Measurements from ENCODE around the gene TTC38. TPM values are rescaled to one million over a fixed set of nuclear protein-coding genes. Genes with fewer than 3 reads are reported as not detected.

Gene TTC38
- 6.5 TPM for total RNA-seq

DNA sequence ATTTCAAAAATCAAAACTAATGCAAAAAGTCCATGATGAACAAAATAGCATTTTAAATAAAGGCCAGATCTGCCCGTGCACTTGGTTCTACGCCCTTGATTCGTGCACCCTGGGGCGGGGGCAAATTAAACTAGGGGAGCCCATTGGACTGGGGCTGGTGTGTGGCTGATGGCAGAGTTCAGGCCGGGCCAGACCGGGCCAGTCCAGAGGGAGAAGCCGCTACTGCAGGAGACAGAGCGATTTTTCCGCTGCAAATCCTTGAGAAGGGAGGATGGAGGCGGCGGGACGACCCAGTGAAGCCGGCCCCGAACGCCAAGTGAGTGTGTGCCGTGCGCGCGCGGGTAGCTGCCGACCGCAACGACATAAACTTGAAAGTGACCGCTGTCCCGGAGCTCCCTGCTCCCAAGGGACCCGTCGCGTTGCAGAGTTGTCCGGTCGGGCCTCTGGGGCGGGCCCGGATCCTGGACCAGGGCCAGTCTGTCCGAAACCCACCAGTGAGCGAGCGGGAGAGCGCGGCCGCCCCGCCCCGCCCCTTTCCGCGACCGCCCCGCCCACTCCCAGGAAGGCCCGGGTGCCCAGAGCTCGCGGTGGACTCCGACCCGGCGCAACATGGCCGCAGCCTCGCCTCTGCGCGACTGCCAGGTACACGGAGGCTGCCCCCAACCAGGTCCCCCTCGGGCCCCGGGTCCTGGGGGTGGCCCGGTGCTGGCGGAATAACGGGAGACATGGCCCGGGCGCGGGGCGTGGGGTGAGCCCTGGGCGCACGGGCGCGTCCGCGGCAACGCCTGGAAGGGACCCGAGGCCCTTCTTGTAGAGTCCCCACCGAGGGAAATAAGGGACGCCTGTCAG, at the start of gene TTC38:
TSS of gene TTC38 (plus strand) at position 578 of the 849 bp plus-strand sequence. CDS start at position 610, 32 bp downstream.
- no peak for FAIRE-seq
- peak; percentile 93 to 97 for DNase-seq (ENCODE audit: low spot score in 2 of 2)

DNA sequence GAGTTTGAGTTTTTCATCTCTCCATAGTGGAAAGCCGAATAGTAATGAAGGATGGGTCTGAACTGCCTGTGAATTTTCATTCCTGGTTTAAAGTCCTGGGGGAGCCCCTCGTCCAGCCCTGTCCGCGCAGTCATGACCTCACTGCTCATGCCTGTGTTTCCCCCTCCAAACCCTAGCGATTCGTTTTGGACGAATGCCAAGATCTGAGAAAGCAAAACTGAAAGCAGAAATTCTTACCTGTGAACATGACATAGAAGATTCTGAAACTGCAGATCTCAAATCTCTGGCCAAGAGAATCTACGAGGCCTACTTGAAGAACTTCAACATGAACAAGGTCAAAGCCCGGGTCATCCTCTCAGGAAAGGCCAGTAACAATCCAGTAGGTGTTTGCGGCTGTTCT, 48.2 kb upstream of the TTC38 start:
- no peak for FAIRE-seq

DNA sequence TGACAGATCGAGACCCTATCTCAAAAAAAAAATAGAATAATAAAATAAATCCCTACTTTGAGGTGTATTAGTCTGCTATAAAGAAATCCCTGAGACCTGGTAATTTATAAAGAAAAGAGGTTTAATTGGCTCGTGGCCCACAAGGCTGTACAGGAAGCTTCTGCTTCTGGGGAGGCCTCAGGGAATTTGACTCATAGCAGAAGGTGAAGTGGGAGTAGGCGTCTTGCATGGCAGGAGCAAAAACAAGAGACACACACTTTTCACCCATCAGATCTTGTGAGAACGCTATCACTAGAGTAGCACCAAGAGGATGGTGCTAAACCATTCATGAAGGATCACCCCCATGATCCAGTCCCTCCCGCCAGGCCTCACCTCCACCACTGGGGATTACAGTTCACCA, 46.9 kb upstream of the TTC38 start:
- FAIRE-seq (no peak), DNase-seq (ENCODE audit: low spot score in 2 of 2) (no peak)

More for the DNA sequence above, 48.2 kb upstream of the TTC38 start:
- no peak for DNase-seq (ENCODE audit: low spot score in 2 of 2)

DNA sequence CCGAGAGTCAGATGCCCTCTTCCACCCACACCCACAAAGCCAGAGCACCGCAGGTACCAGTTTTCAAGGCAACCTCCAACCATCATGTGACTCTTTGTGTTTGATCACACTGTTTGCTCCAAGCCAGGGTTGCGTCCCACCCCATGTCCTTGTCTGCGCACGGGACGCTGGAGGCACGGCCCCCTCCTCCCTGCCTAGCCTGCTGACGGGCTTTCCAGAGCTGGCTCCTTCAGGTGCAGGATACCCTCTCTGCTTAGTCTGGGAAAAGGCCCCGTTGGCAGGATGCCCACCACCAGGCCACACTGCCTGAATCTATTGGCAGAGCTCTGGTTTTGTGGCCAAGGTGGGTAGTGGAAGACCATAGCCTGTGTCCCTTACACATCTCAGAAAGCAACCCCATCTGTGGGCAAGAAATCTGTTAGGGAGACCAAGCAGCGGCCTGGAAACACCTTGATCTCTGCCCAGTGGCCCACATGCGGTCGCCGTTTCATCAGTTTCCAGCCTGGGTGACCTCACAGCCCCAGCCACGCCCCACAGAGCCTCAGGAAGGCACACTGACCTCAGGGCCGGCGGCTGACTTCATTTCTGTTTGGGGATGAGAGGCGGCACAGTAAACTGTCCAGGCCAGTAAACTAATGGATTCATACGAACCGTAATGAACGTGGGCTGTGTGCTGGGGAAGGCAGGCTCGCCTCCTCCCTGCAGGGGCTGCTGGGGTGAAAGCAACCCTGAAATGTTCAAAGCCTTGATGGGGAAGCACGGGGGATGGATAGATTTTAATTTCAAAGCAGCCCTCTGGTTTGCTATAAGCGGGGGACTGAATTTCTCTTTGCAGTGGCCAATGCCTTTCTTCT, 43.5 kb upstream of the TTC38 start:
- FAIRE-seq = no peak
- no peak for DNase-seq (ENCODE audit: low spot score in 2 of 2)

DNA sequence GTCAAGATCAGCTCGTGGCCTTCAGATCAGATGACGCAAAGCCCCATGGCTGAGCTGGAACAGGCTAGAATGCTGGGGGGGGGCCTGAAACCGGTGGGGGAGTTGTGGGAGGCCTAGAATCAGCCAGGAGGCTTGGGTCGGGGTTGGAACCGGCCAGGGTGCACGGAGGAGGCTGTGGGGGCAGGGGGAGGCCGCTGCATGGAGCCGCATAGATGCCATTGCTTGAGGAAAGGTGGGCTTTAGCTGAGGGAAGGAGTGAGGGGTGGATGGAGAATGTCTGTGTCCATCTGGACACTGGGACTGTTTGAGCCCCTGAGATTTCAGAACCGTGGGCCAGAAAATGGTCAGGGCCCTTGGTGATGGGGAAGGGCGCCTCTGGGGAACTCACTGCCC, 42.9 kb upstream of the TTC38 start:
- FAIRE-seq = no peak
- no peak for DNase-seq (ENCODE audit: low spot score in 2 of 2)

DNA sequence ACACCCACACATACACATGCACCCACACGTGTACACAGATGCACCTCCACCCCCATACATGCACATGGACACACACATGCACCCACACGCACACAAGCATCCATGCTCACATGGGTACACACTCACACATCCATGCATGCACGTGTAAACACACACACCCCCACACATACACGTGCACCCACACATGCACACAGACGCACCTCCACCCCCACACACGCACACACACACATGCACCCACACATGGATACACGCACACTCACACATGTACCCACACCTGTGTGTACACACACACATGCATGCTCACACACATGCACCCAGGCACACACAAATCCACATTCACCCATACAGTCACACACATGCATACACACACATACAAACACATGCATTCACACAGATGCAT, 42.2 kb upstream of the TTC38 start:
- FAIRE-seq (no peak), DNase-seq (ENCODE audit: low spot score in 2 of 2) (no peak)

DNA sequence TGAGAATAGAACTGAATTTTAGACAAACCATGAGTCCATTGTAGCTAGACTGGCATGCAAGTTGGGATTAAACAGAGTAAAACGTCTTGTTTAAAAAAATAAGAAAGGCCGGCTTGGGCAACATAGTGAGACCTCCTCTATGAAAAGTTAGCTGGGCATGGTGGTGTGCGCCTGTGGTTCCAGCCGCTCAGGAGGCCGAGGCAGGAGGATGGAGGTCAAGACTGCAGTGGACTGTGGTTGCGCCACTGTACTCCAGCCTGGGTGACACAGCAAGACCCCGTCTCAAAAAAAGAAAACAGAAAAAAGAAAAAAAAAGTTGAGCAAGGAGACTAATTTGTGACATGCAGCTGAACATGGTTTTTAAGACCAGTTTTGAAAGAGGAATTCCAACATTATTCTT, 41.2 kb upstream of the TTC38 start:
- DNase-seq (ENCODE audit: low spot score in 2 of 2) (no peak), FAIRE-seq (no peak)

DNA sequence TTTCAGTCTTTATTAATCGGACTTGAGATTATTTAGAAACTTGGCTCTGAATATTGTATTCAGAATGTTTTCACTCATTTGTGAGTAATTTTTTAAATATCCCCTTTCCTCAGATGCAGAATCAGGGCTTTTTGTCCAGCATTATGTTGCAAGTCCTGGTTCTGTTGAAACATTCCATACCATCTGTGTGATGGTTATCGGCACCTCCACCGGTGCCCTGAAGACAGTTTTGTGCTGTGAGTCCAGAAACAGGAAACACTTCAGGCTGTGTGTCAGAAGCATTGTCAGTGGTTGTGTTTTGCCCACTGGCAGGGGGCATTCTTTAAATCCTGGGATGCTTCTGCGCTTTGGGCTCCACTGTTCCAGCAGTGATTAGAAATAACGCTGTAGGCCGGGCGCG, 38.1 kb upstream of the TTC38 start:
- DNase-seq (ENCODE audit: low spot score in 2 of 2) (no peak), FAIRE-seq (no peak)

DNA sequence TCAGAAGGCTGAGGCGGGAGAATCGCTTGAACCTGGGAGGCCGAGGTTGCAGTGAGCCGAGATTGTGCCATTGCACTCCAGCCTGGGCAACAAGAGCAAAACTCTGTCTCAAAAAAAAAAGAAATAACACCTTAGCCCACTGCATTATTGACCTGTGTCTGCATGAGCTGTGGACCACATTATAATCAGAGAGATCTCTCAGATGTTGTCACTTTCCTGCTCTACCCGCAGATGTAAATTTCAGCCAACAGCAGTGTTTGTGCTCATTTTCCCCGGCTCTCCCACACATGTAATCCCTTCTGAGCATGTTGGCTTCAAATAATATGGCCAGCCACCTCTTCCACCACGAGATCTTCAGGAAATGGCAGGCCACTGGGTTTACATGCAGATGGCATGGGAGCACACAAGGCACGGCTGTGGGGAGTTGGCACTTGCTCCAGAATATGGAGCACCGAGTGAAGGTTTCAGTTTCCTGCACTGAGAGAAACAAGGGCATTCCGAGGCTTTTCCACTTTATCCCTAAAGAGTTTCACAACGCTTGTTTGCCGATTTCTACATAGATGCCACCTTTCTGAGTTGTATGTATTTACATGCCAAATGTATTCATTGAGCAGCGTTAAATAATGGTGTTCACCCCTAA, 37.4 kb upstream of the TTC38 start:
- DNase-seq (ENCODE audit: low spot score in 2 of 2) (no peak), FAIRE-seq (no peak)

DNA sequence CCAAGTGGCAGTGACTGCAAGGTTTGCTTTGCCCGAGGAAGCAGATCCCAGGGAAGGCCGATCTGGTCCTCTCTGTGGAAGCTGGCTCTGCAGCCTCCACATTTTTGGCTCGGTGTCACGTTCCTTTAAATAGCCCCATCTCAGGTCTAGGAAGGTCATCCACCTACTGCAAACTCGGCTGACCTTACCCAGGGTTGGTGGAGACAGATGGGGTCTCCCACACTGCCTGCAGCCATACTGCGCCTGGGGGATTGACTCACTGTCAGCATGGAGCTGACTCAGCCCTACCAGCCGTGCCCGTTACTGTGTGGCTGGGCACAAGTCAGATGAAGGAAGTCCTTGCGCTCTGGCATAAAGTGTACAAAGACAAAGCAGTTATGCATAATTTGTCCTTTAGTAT, 34.6 kb upstream of the TTC38 start:
- FAIRE-seq (no peak), DNase-seq (ENCODE audit: low spot score in 2 of 2) (peak in 1 of 2 donors; percentile 58)

DNA sequence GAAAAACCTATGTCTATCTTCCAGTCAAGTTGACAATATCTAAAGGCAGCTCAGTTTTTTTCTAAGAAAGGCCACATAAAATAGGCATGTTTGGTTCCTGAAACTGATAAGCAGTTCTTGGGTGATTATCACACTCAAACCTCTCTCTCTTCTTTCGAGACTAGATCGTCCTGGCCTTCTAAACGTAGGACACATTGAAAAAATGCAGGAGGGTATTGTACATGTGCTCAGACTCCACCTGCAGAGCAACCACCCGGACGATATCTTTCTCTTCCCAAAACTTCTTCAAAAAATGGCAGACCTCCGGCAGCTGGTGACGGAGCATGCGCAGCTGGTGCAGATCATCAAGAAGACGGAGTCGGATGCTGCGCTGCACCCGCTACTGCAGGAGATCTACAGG, 32.8 kb upstream of the TTC38 start:
- DNase-seq (ENCODE audit: low spot score in 2 of 2) (no peak), FAIRE-seq (no peak)

DNA sequence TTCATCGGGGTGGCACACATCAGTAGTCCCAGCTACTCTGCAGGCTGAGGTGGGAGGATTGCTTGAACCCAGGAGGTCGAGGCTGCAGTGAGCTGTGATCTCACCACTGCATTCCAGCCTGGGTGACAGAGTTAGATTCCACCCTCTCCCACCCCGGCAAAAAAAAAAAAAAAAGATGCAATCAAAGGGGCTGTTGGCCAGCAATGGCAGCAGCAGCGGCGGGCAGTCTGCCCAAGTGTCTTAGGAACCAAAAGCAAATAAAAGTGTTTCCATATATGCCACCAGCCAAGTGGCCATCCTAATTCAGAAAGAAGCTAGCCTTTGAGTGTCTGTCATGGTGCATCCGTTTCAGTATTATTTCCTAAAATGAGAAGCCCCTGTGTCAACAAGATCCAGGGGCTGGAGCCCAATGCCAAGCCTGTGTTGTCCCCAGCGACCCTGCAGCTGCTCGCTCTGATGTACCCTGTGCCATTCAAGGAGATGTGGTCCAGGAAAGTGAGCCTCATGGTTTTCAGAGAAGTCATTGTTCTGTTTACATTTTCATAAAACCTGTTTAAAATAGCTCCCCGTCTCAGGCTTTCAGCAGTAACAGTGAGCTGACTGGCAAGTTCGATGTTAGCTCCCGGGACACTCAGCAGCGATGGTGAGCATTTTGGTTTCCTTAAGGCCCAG, 30.2 kb upstream of the TTC38 start:
- no peak for FAIRE-seq

DNA sequence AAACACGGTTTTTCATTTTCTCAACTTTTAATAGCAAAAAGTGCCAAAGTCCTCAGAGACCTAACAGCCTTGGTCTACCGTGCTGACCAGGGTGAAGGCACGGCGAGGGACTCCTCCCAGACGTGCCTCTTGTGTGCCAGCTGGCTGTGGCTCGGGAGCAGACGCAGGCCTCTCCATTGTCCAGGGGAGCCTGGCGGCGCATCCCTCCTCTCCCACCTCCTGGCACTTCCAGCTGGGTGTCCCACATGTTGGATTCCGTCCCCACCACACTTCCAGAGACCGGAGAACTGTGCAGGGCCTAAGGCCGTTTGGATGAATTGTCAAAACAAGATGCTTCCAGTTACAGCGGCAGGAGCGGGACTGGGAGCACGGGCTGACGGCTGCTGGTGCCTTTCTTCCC, 29.3 kb upstream of the TTC38 start:
- no peak for DNase-seq (ENCODE audit: low spot score in 2 of 2)
- FAIRE-seq = no peak

More for the DNA sequence above, 30.2 kb upstream of the TTC38 start:
- no peak for DNase-seq (ENCODE audit: low spot score in 2 of 2)

DNA sequence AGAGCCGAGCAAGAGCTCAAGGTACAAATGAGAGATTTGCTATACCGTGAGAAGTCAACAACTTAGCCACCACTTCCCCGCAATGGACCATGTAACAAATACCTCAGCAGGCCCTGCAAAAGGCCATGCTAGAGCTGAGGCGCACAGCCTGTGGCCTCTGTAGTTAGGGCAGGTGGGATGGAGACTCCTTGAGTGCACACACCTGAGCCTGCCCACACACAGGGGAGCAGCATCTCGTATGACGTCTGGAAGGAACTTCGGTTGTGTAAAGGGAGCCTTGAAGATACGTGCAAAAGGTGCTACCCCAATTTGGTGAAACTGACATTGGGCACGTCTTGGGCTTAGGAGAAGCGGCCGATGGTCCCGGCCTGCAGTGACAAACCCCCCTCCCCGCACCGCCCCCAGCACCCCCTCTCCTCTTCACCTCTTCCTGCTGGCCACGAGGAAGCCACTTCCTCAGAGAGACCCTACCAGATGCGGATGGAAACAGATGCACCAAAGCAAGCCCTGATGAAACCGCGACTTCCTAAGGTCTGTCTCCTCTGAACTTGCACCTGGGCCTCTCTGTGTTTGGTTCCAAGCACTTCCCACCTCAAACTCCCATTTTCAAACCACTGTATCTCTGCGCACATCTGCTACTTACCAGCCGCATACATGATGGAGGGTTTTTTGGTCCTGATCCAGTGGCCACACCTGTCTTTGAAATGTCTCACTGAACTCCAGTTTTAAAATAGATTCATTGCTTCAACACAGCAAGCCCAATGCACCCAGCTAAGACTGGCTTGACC, 28.4 kb upstream of the TTC38 start:
- FAIRE-seq = no peak
- DNase-seq (ENCODE audit: low spot score in 2 of 2) = no peak

DNA sequence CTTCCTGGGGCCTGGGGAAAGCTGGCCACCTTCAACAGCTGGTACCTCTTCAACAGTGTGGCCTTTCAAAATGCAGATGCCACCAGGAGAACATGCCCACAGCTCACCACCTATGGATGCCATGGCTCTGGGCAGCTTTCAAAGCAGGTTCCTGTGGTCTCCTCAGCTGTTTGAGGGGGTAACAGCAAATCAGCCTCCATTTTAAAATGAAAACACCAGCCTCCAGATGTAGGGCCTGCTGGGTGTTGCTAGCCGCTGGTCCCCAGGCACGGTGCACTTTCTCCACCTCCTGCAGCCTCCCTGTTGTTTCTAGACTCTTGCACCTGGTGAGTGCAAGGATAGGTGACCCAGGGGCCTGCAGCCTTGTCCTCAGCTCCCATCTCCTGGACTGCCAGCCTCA, 27.7 kb upstream of the TTC38 start:
- FAIRE-seq (no peak), DNase-seq (ENCODE audit: low spot score in 2 of 2) (no peak)

DNA sequence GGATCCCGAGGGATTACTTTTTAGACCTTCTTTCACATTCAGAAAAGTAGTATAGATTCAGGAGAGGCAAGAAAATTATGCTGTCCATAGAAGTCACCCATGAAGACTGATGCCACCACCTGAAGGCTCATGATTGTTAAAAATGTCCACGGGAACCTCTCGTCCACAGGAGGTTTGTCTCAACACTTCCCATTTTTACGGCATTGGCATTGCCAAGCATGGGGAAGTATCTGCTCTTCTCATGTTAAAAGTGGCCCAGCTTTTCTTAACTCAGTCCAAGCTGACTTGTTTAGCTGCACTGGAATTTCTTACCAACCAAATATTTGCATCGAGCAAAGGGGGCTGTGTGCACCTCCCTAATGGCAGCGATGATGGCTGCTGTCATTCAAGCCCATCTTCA, 27.3 kb upstream of the TTC38 start:
- DNase-seq (ENCODE audit: low spot score in 2 of 2) (no peak), FAIRE-seq (no peak)

DNA sequence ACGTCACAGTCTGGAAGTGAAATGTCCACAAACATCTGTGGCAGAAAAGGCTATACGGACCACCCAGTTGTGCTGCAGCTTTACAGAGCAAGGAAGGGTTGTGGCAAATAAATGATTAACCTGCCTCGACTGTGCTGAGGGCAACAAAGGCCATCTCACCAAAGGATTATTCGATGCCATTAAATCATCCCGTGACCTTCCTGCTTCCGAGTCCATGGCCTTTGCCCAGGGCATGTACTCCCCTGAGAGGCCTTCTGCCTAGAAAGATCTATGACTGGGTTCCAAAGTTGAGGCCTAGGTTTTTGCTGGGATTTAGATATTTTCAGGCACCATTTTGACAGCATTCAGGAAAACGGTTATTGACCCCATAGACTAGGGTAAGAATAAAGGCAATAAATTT, 26.9 kb upstream of the TTC38 start:
- no peak for DNase-seq (ENCODE audit: low spot score in 2 of 2)
- no peak for FAIRE-seq

DNA sequence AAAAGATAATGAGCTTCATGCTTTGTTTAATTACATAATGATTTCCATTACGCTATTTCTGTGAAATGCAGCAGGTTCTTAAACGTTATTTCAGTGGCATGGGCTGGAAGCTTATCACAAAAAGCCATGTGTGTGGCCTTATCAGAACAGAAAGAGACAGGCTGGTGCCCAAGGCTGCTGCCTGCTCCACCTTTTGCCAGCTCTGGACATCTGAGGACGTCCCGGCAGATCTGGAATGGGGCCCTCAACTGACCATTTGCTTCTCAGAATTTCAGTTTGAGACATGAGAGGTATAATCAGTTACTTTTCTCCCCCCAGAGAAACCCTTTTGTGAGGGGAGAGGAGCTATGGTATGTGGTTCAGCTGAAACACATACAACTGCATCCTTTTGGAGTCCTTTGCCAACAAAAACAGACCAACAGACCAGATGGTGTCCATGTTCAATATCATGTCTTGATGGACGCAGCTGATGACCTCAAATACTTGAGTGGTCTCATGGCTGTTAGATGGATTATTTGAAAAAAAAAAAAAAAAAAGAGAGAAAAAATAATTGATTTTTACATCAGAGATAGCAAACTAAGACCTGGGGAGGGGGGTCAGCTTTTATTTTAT, 26.3 kb upstream of the TTC38 start:
- no peak for FAIRE-seq
- no peak for DNase-seq (ENCODE audit: low spot score in 2 of 2)

DNA sequence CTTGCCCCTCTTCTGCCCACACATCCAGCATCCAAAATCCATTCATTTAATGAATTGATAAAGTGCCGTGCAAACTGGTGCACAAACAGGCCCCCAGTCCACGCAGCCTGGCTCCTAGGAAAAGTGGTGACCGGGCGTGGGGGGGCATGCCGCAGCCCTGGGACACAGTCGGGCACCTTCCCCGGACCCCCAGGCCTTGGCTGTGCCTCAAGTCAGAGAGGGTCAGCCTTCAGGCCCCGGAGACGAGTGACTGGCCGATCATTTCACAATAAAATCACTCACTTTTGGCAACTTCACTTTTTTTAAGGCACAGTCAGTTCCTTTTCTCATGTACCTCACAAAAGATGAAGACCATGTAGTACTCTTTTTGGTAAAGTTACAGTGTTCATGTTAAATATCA, 25.7 kb upstream of the TTC38 start:
- DNase-seq (ENCODE audit: low spot score in 2 of 2) = no peak
- no peak for FAIRE-seq
